ENCODE results near the gene CDH22.

- TF ChIP-seq, protein P1, sequence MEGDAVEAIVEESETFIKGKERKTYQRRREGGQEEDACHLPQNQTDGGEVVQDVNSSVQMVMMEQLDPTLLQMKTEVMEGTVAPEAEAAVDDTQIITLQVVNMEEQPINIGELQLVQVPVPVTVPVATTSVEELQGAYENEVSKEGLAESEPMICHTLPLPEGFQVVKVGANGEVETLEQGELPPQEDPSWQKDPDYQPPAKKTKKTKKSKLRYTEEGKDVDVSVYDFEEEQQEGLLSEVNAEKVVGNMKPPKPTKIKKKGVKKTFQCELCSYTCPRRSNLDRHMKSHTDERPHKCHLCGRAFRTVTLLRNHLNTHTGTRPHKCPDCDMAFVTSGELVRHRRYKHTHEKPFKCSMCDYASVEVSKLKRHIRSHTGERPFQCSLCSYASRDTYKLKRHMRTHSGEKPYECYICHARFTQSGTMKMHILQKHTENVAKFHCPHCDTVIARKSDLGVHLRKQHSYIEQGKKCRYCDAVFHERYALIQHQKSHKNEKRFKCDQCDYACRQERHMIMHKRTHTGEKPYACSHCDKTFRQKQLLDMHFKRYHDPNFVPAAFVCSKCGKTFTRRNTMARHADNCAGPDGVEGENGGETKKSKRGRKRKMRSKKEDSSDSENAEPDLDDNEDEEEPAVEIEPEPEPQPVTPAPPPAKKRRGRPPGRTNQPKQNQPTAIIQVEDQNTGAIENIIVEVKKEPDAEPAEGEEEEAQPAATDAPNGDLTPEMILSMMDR (conservative IDR thresholded peaks at IDR 0.05; ENCODE audit: low read depth in 2 of 2) = no peak
- TF ChIP-seq REST (IDR thresholded peaks at IDR 0.05; ENCODE audit: unreplicated experiment) (no peak), POLR2AphosphoS5 (IDR thresholded peaks at IDR 0.05; ENCODE audit: low read depth) (no peak), EZH2 (IDR thresholded peaks at IDR 0.05; ENCODE audit: low read depth, unreplicated experiment) (no peak), STAT1 (IDR thresholded peaks at IDR 0.05; ENCODE audit: unreplicated experiment) (no peak), JUNB (IDR thresholded peaks at IDR 0.05; ENCODE audit: unreplicated experiment) (no peak), EZH2phosphoT487 (IDR thresholded peaks at IDR 0.05; ENCODE audit: unreplicated experiment) (no peak), ZNF114 (CRISPR knock-in tag; IDR thresholded peaks at IDR 0.05) (no peak), CREB1 (CRISPR knock-in tag; IDR thresholded peaks at IDR 0.05; ENCODE audit: low read depth) (no peak), ZNF331 (CRISPR knock-in tag; IDR thresholded peaks at IDR 0.05; ENCODE audit: low read depth) (no peak)
Observed at GRCh38 chr20:46342451-46343347, 34.4 kb upstream of the CDH22 start.

Measured in GM23338 (cell line).